SK-MEL-5 (cell line): Measurements from ENCODE around the gene BABAM2. TPM values are rescaled to one million over a fixed set of nuclear protein-coding genes. Genes with fewer than 3 reads are reported as not detected.

Experiments used
- DNase-seq: peaks from one replicate; pipeline ENCODE4 v3.0.0-alpha.2; 2016; ENCODE audit warnings: low read depth, low spot score
- in situ Hi-C: cut with HindIII; loops from 2 replicates; pipeline ENCODE4 v1.10.0; 2016; ENCODE audit warnings: low sequenced_read_pairs, high pct_unique_total_duplicates, low pct_unique_long_range_greater_than_20kb
- total RNA-seq: library from RNA; depleted of rRNA; stranded (reverse); fragments of >200 nt; shearing (Covaris generic); gene quantifications from 2 replicates; pipeline ENCODE4 v1.2.3, GENCODE V29; 2014

BABAM2 gene
- total RNA-seq, 1 experiment from 2014 or later = 50.7 TPM

GRCh38 chr2:27921880-27922547 is 31.5 kb downstream of the BABAM2 start:
- in situ Hi-C loops = no loop called here
- no peak for DNase-seq

GRCh38 chr2:27922842-27923241 is 32.3 kb downstream of the BABAM2 start:
- DNase-seq = no peak
- in situ Hi-C loops = no loop called here

GRCh38 chr2:27925766-27926472 is 35.4 kb downstream of the BABAM2 start:
- in situ Hi-C loops = no loop called here
- DNase-seq = no peak

- DNase-seq = no peak
- in situ Hi-C loops = no loop called here
Observed at GRCh38 chr2:27929916-27930486, 39.5 kb downstream of the BABAM2 start.

- DNase-seq = no peak
- in situ Hi-C loops = no loop called here
Observed at GRCh38 chr2:27931361-27931950, 40.9 kb downstream of the BABAM2 start.

- in situ Hi-C loops = no loop called here
- DNase-seq = no peak
Observed at GRCh38 chr2:27932396-27932795, 41.9 kb downstream of the BABAM2 start.

- in situ Hi-C loops = no loop called here
- no peak for DNase-seq
Observed at GRCh38 chr2:27935026-27935425, 44.5 kb downstream of the BABAM2 start.

- DNase-seq = no peak
- in situ Hi-C loops = no loop called here
Observed at GRCh38 chr2:27940090-27940671, 49.7 kb downstream of the BABAM2 start.

GRCh38 chr2:27940982-27941381 is 50.5 kb downstream of the BABAM2 start:
- DNase-seq = no peak

GRCh38 chr2:27942612-27943547 is 52.4 kb downstream of the BABAM2 start:
- no peak for DNase-seq
- in situ Hi-C loops = no loop called here

More at GRCh38 chr2:27940982-27941381, 50.5 kb downstream of the BABAM2 start:
- in situ Hi-C loops = no loop called here

- DNase-seq = no peak
- in situ Hi-C loops = no loop called here
Observed at GRCh38 chr2:27946530-27947060, 56.1 kb downstream of the BABAM2 start.

GRCh38 chr2:27952070-27952469 is 61.5 kb downstream of the BABAM2 start:
- no peak for DNase-seq
- in situ Hi-C loops = no loop called here

- DNase-seq = no peak
- in situ Hi-C loops = no loop called here
Observed at GRCh38 chr2:27953077-27953476, 62.5 kb downstream of the BABAM2 start.

- in situ Hi-C loops = no loop called here
- peak; percentile 8 for DNase-seq
Observed at GRCh38 chr2:27954221-27954673, 63.7 kb downstream of the BABAM2 start.

- in situ Hi-C loops = no loop called here
- peak; percentile 86 for DNase-seq
Observed at GRCh38 chr2:27954771-27955383, 64.3 kb downstream of the BABAM2 start.

GRCh38 chr2:27955384-27956161 is 65.0 kb downstream of the BABAM2 start:
- in situ Hi-C loops = no loop called here
- DNase-seq = no peak
